K562 (cell line): ENCODE measurements around the gene ATP2A1. TPM values are rescaled to one million over a fixed set of nuclear protein-coding genes. Genes with fewer than 3 reads are reported as not detected.

Source experiments
- ATAC-seq: fragments of 200-7000 bp; cut with Tn5 transposase; 3 replicates; pipeline ENCODE4 v1.9.1; 2020; ENCODE audit warnings: moderate library complexity
- BruUV-seq: library from RNA; stranded (reverse); fragments of 400-500 nt; replicated peaks from 2 replicates; lab custom pipeline; 2021; lab: Mats Ljungman, UMichigan
- CTCF ChIA-PET: fragments of 300-600 bp; formaldehyde crosslinking; extraction: SDS; loops from one replicate; lab custom pipeline; 2021; ENCODE audit warnings: low intra/inter-chr PET ratio; lab: Yijun Ruan, JAX
- POLR2A ChIA-PET: fragments of 300-600, 350-650 bp; sonication (Branson Sonifier 250); formaldehyde crosslinking; extraction: SDS; loops from one replicate; lab custom pipeline; 2021; ENCODE audit warnings: antibody characterized with exemption, inconsistent platforms; lab: Yijun Ruan, JAX
- DNase-seq, 4 experiments: peaks; one replicate each; pipeline versions ENCODE4 v3.0.0 to v3.0.0-alpha.2; 2011 to 2018; ENCODE audit warnings: low spot score in 3 of 4, mixed read lengths in 3 of 4; ENCODE audit errors: extremely low read depth in 1 of 4
- FAIRE-seq: peaks from 2 replicates; lab custom pipeline; 2011; peaks lifted over from hg19 to GRCh38; lab: Jason Lieb, UNC
- H2AFZ ChIP-seq: 2 replicates; pipeline ENCODE4 v1.6.0; 2011; ENCODE audit warnings: low read depth, low read length, control low read depth, inconsistent platforms
- H3K27ac ChIP-seq: fragments of 200-600 bp; 3 replicates; pipeline ENCODE4 v1.8.0; 2011; ENCODE audit warnings: low read depth, mild to moderate bottlenecking, control low read depth, inconsistent platforms, low read length, moderate library complexity, mixed read lengths; ENCODE audit errors: extremely low read depth
- H3K27me3 ChIP-seq, 2 experiments: fragments of 300-600 bp in 1 of 2; 2 replicates in 1 of 2; 3 replicates in 1 of 2; pipeline versions ENCODE4 v1.6.0 to v1.8.0; 2011; ENCODE audit warnings: inconsistent platforms in 2 of 2, low read length in 2 of 2, mild to moderate bottlenecking in 1 of 2, mixed read lengths in 1 of 2, moderate library complexity in 1 of 2; ENCODE audit not compliant: control insufficient read depth in 2 of 2, insufficient read depth in 2 of 2
- H3K36me3 ChIP-seq: fragments of 300-600 bp; 3 replicates; pipeline ENCODE4 v1.8.0; 2011; ENCODE audit warnings: mild to moderate bottlenecking, low read length, inconsistent platforms; ENCODE audit not compliant: control insufficient read depth, insufficient read depth
- H3K4me1 ChIP-seq, 2 experiments: fragments of 200-600 bp in 1 of 2; replicated peaks in 1 of 2; 2 replicates in 1 of 2; 3 replicates in 1 of 2; pipeline versions ENCODE4 v1.5.1 to v1.8.0; 2011; ENCODE audit warnings: inconsistent platforms in 2 of 2, low read length in 2 of 2, mild to moderate bottlenecking in 1 of 2, mixed read lengths in 1 of 2, moderate library complexity in 1 of 2; ENCODE audit not compliant: control insufficient read depth in 2 of 2, insufficient read depth in 2 of 2
- H3K4me2 ChIP-seq: 2 replicates; pipeline ENCODE4 v1.6.1; 2011; ENCODE audit warnings: low read length, control low read depth, inconsistent platforms, mixed read lengths; ENCODE audit not compliant: insufficient read depth
- H3K4me3 ChIP-seq: fragments of 200-600 bp; sonication (generic), shearing (Covaris generic); 2 replicates; pipeline ENCODE4 v1.5.1; 2016; ENCODE audit warnings: control low read depth, inconsistent platforms
- H3K79me2 ChIP-seq: fragments of 200-600 bp; 3 replicates; pipeline ENCODE4 v1.8.0; 2011; ENCODE audit warnings: low read length, inconsistent platforms; ENCODE audit not compliant: control insufficient read depth, insufficient read depth
- H3K9ac ChIP-seq, 2 experiments: 2 replicates each; pipeline versions ENCODE4 v1.6.0 to v1.6.1; 2011; ENCODE audit warnings: low read depth in 2 of 2, low read length in 2 of 2, control low read depth in 1 of 2, inconsistent platforms in 1 of 2, mild to moderate bottlenecking in 1 of 2, mixed read lengths in 1 of 2; ENCODE audit not compliant: insufficient read depth in 1 of 2
- H3K9me1 ChIP-seq: one replicate; pipeline ENCODE4 v1.6.0; 2011; ENCODE audit warnings: inconsistent platforms, mild to moderate bottlenecking, low read length, moderate library complexity; ENCODE audit not compliant: control insufficient read depth, insufficient read depth
- H3K9me3 ChIP-seq: replicated peaks from 2 replicates; pipeline ENCODE4 v1.5.1; 2011; ENCODE audit warnings: low read depth, low read length, inconsistent platforms; ENCODE audit not compliant: control insufficient read depth, insufficient read depth
- H4K20me1 ChIP-seq: replicated peaks from 2 replicates; pipeline ENCODE4 v1.6.1; 2011; ENCODE audit warnings: low read length, inconsistent platforms, mixed read lengths; ENCODE audit not compliant: control insufficient read depth, insufficient read depth
- ARHGAP35 ChIP-seq: fragments of 450-650 bp; IDR thresholded peaks from 2 replicates; pipeline ENCODE4 v1.6.1; 2018; ENCODE audit not compliant: partially characterized antibody
- ATF7 ChIP-seq: fragments of 450-650 bp; IDR thresholded peaks from 2 replicates; pipeline ENCODE4 v1.7.1; 2014; ENCODE audit warnings: mild to moderate bottlenecking, moderate library complexity
- CEBPB ChIP-seq: fragments of 450-650 bp; IDR thresholded peaks from 2 replicates; pipeline ENCODE4 v1.6.1; 2016; ENCODE audit warnings: missing genetic modification characterization, missing compliant biosample characterization
- EP300 ChIP-seq: IDR thresholded peaks from 2 replicates; pipeline ENCODE4 v1.6.1; 2012; ENCODE audit warnings: low read length, improper control_type of control experiment
- HDAC8 ChIP-seq: fragments of 450-650 bp; IDR thresholded peaks from 2 replicates; pipeline ENCODE4 v1.6.1; 2016; ENCODE audit warnings: mild to moderate bottlenecking, missing genetic modification characterization, moderate library complexity, missing compliant biosample characterization
- NFIC ChIP-seq: fragments of 450-650 bp; IDR thresholded peaks from 2 replicates; pipeline ENCODE4 v1.6.1; 2017; ENCODE audit warnings: mild to moderate bottlenecking, inconsistent platforms
- POLR2A ChIP-seq: fragments of 450-650 bp; conservative IDR thresholded peaks from 2 replicates; pipeline ENCODE4 v1.6.1; 2016
- POLR2G ChIP-seq: fragments of 200-400 bp; formaldehyde crosslinking; IDR thresholded peaks from 2 replicates; pipeline ENCODE4 v1.6.1; 2017; ENCODE audit warnings: low read depth, mild to moderate bottlenecking, antibody characterized with exemption, low read length, moderate library complexity
- PRDM10 ChIP-seq: fragments of 450-650 bp; IDR thresholded peaks from 2 replicates; pipeline ENCODE4 v1.6.1; 2018; ENCODE audit not compliant: partially characterized antibody
- RBFOX2 ChIP-seq: fragments of 200-400 bp; formaldehyde crosslinking; IDR thresholded peaks from 2 replicates; pipeline ENCODE4 v1.6.1; 2017; ENCODE audit warnings: low read depth, mild to moderate bottlenecking, low read length, moderate library complexity
- SMC3 ChIP-seq: conservative IDR thresholded peaks from 2 replicates; pipeline ENCODE4 v1.6.1; 2011; ENCODE audit warnings: low read depth, low read length, improper control_type of control experiment; ENCODE audit not compliant: insufficient read depth
- SUPT5H ChIP-seq: fragments of 450-650 bp; IDR thresholded peaks from 2 replicates; pipeline ENCODE4 v1.6.1; 2016
- UBTF ChIP-seq, 2 experiments: IDR thresholded peaks; 2 replicates each; pipeline ENCODE4 v1.6.1; 2012; ENCODE audit warnings: improper control_type of control experiment in 2 of 2, low read depth in 2 of 2, low read length in 2 of 2, borderline replicate concordance in 1 of 2
- ZNF143 ChIP-seq: sonication (generic); formaldehyde crosslinking; IDR thresholded peaks from 2 replicates; pipeline ENCODE4 v1.9.0; 2022; ENCODE audit warnings: mild to moderate bottlenecking, missing genetic modification reagents
- ZNF217 ChIP-seq: sonication (generic); formaldehyde crosslinking; IDR thresholded peaks from 2 replicates; pipeline ENCODE4 v1.8.0; 2022; ENCODE audit warnings: mild to moderate bottlenecking, missing genetic modification reagents
- ZNF644 ChIP-seq: fragments of 200-800 bp; sonication (Bioruptor generic); IDR thresholded peaks from 2 replicates; pipeline ENCODE4 v1.6.1; 2016; ENCODE audit warnings: low read depth, missing genetic modification characterization, missing compliant biosample characterization
- WGBS: fragments of 100-300 bp; shearing (Covaris generic); methylation state at CpG from one replicate; pipeline ENCODE4 v1.1.6; 2016; ENCODE audit warnings: low coverage, mixed read lengths; ENCODE audit not compliant: insufficient coverage; ENCODE audit errors: missing lambda C conversion rate; 5-methylcytosine and 5-hydroxymethylcytosine counted together
- in situ Hi-C: fragments of 300-500 bp; cut with MboI; formaldehyde crosslinking; loops from 4 replicates; pipeline ENCODE4 v1.15.0; 2018; ENCODE audit warnings: inconsistent platforms, mixed read lengths
- intact Hi-C: fragments of 100-400 bp; cut with micrococcal nuclease; formaldehyde crosslinking; loops from 2 replicates; pipeline ENCODE4 v1.14.2; 2022
- polyA plus RNA-seq, 8 experiments: library from polyadenylated mRNA; depleted of rRNA in 4 of 8; stranded (reverse) in 5 of 8; unstranded in 3 of 8; fragments of >200 nt; fragmentation: Nextera tagmentation in 2 of 8; fragmentation: Illumina TruSeq in 1 of 8; extraction: Ambion mirVana in 2 of 8; extraction: Trizol in 1 of 8; gene quantifications; 2 replicates each; pipeline versions ENCODE4 v1.2.1 to v1.2.3, GENCODE V29; 2011 to 2014; ENCODE audit warnings: inconsistent platforms in 1 of 8, missing spikeins in 1 of 8
- total RNA-seq, 7 experiments: library from RNA; depleted of rRNA in 6 of 7; stranded (reverse); fragments of >200 nt in 6 of 7; fragmentation: Illumina TruSeq in 2 of 7; extraction: Trizol in 2 of 7; gene quantifications; 2 replicates each; pipeline versions ENCODE4 v1.2.1 to v1.2.3, GENCODE V29; 2011 to 2021; ENCODE audit warnings: low replicate concordance in 1 of 7

The ATP2A1 gene
- total and polyA plus RNA-seq, 9 of the 15 experiments (the other 6 are each of a cell fraction or from before 2014, with no cell fraction given), result 0.25 to 2.6 (median 0.65) TPM

GRCh38 chr16:28834873-28835863, 43.1 kb upstream of the ATP2A1 start:
- ATAC-seq, result no peak
- no peak for TF ChIP-seq ZNF644
- TF ChIP-seq SMC3, result no peak
- TF ChIP-seq RBFOX2, result peak; percentile 74
- TF ChIP-seq SUPT5H, result peak; percentile 51; the same call in 1 of the 2 replicates
- TF ChIP-seq ARHGAP35, result no peak
- no peak for TF ChIP-seq ZNF143
- no peak for TF ChIP-seq HDAC8 (tag)
- no peak for TF ChIP-seq CEBPB (tag)
- peak; percentile 69; the same call in 1 of the 2 replicates for TF ChIP-seq POLR2G
- TF ChIP-seq UBTF (IDR thresholded peaks at IDR 0.05; ENCODE audit: borderline replicate concordance in 1 of 2, low read depth in 2 of 2, low read length in 2 of 2), result no peak
- TF ChIP-seq ZNF217 (CRISPR knock-in tag), result no peak
- TF ChIP-seq NFIC, result 0 out of 2 replicates have a peak, but pooled peaks have one; percentile 10
- no peak for TF ChIP-seq EP300
- peak; percentile 56; the same call in 1 of the 2 replicates for TF ChIP-seq POLR2A
- TF ChIP-seq ATF7, result no peak
- no peak for TF ChIP-seq PRDM10

More at GRCh38 chr16:28834873-28835863, 43.1 kb upstream of the ATP2A1 start:
- Histone ChIP-seq H3K36me3 (peaks cover 83% of the 10 kb centered on the region), H3K4me3 (no peak overlapping the region), H2AFZ (no peak overlapping the region), H3K79me2 (peaks cover 11% of the 10 kb centered on the region; the same call in 1 of the 3 replicates), H3K9me3 (no peaks in the 10 kb centered on the region), H3K4me2 (no peak overlapping the region), H3K4me1 (peaks cover 0 to 20% of the 10 kb centered on the region in 2 experiments; a peak in 2 of 5 replicates), H3K27ac (no peak overlapping the region), H4K20me1 (peaks cover 13% of the 10 kb centered on the region; the same call in 1 of the 2 replicates), H3K9ac (peak overlapping the region in 1 of 2 experiments; percentile 39; a peak in 2 of 4 replicates), H3K9me1 (no peaks in the 10 kb centered on the region), H3K27me3 (no peaks in the 10 kb centered on the region)
- ChIA-PET CTCF (no interaction called here), POLR2A (interaction anchor here (0.7 to 5.9 kb wide), 5 partner anchors 7 to 101 kb away, joined by 3 to 72 read pairs (median 10); partner anchors contain the start of gene TUFM)
- no TSS peak for BruUV-seq
- FAIRE-seq, result no peak
- DNase-seq, result no peak
- intact Hi-C loops, result no loop called here
- WGBS, result 95% methylated on average over 21 of the region's 25 CpGs
- in situ Hi-C loops, result no loop called here
